WTC11 (cell line): ENCODE results near the gene KIAA0408. TPM values are rescaled to one million over a fixed set of nuclear protein-coding genes. Genes with fewer than 3 reads are reported as not detected.
"Not testable (repeated sequence)": the region's sequence is repeated elsewhere in the genome, so short reads cannot be mapped to it uniquely, and the experiment has no call there.

ENCODE experiments used
- ATAC-seq: fragments of 200-7000 bp; cut with Tn5 transposase; 2 replicates; pipeline ENCODE4 v1.10.0; 2021; ENCODE audit warnings: mild to moderate bottlenecking, moderate library complexity
- CTCF ChIA-PET: fragments of 300-600 bp; sonication (Branson Sonifier 250); formaldehyde crosslinking; loops from one replicate; lab custom pipeline; 2021; ENCODE audit warnings: antibody characterized with exemption; lab: Charles Lee
- POLR2A ChIA-PET: fragments of 350-600 bp; sonication (Branson Sonifier 250); formaldehyde crosslinking; loops from one replicate; lab custom pipeline; 2021; ENCODE audit warnings: antibody characterized with exemption; lab: Charles Lee
- DNase-seq: peaks from one replicate; pipeline ENCODE4 v3.0.0; 2021; ENCODE audit warnings: low spot score
- H3K27ac Mint-ChIP-seq: 2 replicates; pipeline ENCODE4 v1.8.0; 2021; ENCODE audit warnings: mixed read lengths
- H3K27me3 Mint-ChIP-seq: 2 replicates; pipeline ENCODE4 v1.8.0; 2021; ENCODE audit warnings: low read depth, mild to moderate bottlenecking, moderate library complexity, mixed read lengths
- H3K36me3 Mint-ChIP-seq: 2 replicates; pipeline ENCODE4 v1.8.0; 2021; ENCODE audit warnings: mixed read lengths
- H3K4me1 Mint-ChIP-seq: 2 replicates; pipeline ENCODE4 v1.8.0; 2022; ENCODE audit warnings: mixed read lengths
- H3K4me3 Mint-ChIP-seq: 2 replicates; pipeline ENCODE4 v1.8.0; 2021; ENCODE audit warnings: mild to moderate bottlenecking, moderate library complexity, mixed read lengths
- H3K9me3 Mint-ChIP-seq: 2 replicates; pipeline ENCODE4 v1.8.0; 2021; ENCODE audit warnings: mixed read lengths
- ATF1 ChIP-seq: sonication (generic); formaldehyde crosslinking; IDR thresholded peaks from 2 replicates; pipeline ENCODE4 v1.8.1; 2023; ENCODE audit warnings: mild to moderate bottlenecking, moderate library complexity, missing genetic modification reagents
- CTCF ChIP-seq: fragments of 200-600 bp; IDR thresholded peaks from 2 replicates; pipeline ENCODE4 v1.8.0; 2022; ENCODE audit warnings: antibody characterized with exemption
- GABPB1 ChIP-seq: sonication (generic); formaldehyde crosslinking; IDR thresholded peaks from 2 replicates; pipeline ENCODE4 v1.8.1; 2023; ENCODE audit warnings: mild to moderate bottlenecking, missing genetic modification reagents
- NFATC4 ChIP-seq: fragments of 250-450 bp; sonication (Bioruptor Pico); IDR thresholded peaks from 2 replicates; pipeline ENCODE4 v1.9.0; 2021; ENCODE audit warnings: mild to moderate bottlenecking
- NR2C2 ChIP-seq: sonication (generic); formaldehyde crosslinking; IDR thresholded peaks from 2 replicates; pipeline ENCODE4 v1.8.0; 2022; ENCODE audit warnings: mild to moderate bottlenecking, missing genetic modification reagents
- NR3C1 ChIP-seq: sonication (generic); formaldehyde crosslinking; conservative IDR thresholded peaks from 2 replicates; pipeline ENCODE4 v1.8.1; 2023; ENCODE audit warnings: low read depth, mild to moderate bottlenecking, missing genetic modification reagents
- TCF7 ChIP-seq: sonication (generic); formaldehyde crosslinking; IDR thresholded peaks from 2 replicates; pipeline ENCODE4 v1.8.0; 2022; ENCODE audit warnings: mild to moderate bottlenecking, low read depth, missing genetic modification reagents, moderate library complexity
- ZNF423 ChIP-seq: fragments of 250-450 bp; sonication (Bioruptor Pico); IDR thresholded peaks from 2 replicates; pipeline ENCODE4 v2.1.2; 2022; ENCODE audit warnings: mild to moderate bottlenecking, moderate library complexity
- ZNF425 ChIP-seq: fragments of 250-450 bp; sonication (Bioruptor Pico); conservative IDR thresholded peaks from 2 replicates; pipeline ENCODE4 v1.9.0; 2021; ENCODE audit warnings: mild to moderate bottlenecking
- total RNA-seq: library from RNA; stranded (reverse); gene quantifications from 3 replicates; pipeline ENCODE4 v1.2.3, GENCODE V29; 2021
- TF ChIP-seq, protein P1 (sequence below): sonication (generic); formaldehyde crosslinking; IDR thresholded peaks from 2 replicates; pipeline ENCODE4 v1.8.1; 2022; ENCODE audit warnings: mild to moderate bottlenecking, moderate library complexity, missing genetic modification reagents
- TF ChIP-seq, protein P2 (sequence below): sonication (generic); formaldehyde crosslinking; IDR thresholded peaks from 2 replicates; pipeline ENCODE4 v1.8.1; 2022; ENCODE audit warnings: mild to moderate bottlenecking, missing genetic modification reagents, moderate library complexity, borderline replicate concordance
- TF ChIP-seq, protein P3 (sequence below): fragments of 250-450 bp; sonication (Bioruptor Pico); IDR thresholded peaks from 2 replicates; pipeline ENCODE4 v1.8.0; 2021; ENCODE audit warnings: mild to moderate bottlenecking

Gene KIAA0408
- total RNA-seq, 1 experiment from 2014 or later: 12.2 TPM

DNA sequence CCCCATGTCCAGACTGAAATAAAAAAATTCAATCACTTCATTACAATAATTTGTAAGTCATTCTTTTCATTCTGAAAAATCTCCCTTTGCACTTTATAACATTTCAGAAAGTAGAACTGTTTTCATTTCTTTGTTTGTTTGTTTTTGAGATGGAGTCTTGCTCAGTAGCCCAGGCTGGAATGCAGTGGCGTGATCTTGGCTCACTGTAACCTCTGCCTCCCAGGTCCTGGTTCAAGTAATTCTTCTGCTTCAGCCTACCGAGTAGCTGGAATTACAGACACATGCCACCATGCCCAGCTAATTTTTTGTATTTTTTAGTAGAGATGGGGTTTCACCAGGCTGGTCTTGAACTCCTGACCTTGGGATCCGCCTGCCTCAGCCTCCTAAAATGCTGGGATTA lies 38.0 kb downstream of the KIAA0408 start:
- POLR2A ChIA-PET, H3K4me1 Mint-ChIP-seq, ATAC-seq, H3K9me3 Mint-ChIP-seq, DNase-seq, H3K36me3 Mint-ChIP-seq, H3K4me3 Mint-ChIP-seq, H3K27ac Mint-ChIP-seq, H3K27me3 Mint-ChIP-seq: not testable (repeated sequence)
- CTCF ChIA-PET: interaction anchor here (0.7 to 2.0 kb wide), 15 partner anchors 18 to 234 kb away, joined by 3 to 10 read pairs (median 4); partner anchors contain the start of genes KIAA0408 and RNF146

- CTCF ChIA-PET: interaction anchor here (0.6 to 2.0 kb wide), 23 partner anchors 9 to 234 kb away, joined by 3 to 10 read pairs (median 4); partner anchors contain the start of genes KIAA0408 and RNF146
Observed at GRCh38 chr6:127420556-127420955, 38.6 kb downstream of the KIAA0408 start.

GRCh38 chr6:127415096-127415495 lies 44.1 kb downstream of the KIAA0408 start:
- peaks cover 7% of the 10 kb centered on the region for H3K9me3 Mint-ChIP-seq
- TF ChIP-seq ATF1 (CRISPR knock-in tag) (no peak), NFATC4 (CRISPR knock-in tag) (no peak), NR3C1 (no peak), ZNF423 (CRISPR knock-in tag) (no peak), NR2C2 (no peak)
- TF ChIP-seq, protein P1, sequence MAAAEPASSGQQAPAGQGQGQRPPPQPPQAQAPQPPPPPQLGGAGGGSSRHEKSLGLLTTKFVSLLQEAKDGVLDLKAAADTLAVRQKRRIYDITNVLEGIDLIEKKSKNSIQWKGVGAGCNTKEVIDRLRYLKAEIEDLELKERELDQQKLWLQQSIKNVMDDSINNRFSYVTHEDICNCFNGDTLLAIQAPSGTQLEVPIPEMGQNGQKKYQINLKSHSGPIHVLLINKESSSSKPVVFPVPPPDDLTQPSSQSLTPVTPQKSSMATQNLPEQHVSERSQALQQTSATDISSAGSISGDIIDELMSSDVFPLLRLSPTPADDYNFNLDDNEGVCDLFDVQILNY (CRISPR knock-in tag): no peak
- TF ChIP-seq, protein P2, sequence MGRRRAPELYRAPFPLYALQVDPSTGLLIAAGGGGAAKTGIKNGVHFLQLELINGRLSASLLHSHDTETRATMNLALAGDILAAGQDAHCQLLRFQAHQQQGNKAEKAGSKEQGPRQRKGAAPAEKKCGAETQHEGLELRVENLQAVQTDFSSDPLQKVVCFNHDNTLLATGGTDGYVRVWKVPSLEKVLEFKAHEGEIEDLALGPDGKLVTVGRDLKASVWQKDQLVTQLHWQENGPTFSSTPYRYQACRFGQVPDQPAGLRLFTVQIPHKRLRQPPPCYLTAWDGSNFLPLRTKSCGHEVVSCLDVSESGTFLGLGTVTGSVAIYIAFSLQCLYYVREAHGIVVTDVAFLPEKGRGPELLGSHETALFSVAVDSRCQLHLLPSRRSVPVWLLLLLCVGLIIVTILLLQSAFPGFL (CRISPR knock-in tag): no peak
- TF ChIP-seq, all 79 proteins: peak for 0
- POLR2A ChIA-PET: no interaction called here
- Mint-ChIP-seq H3K4me1 (peaks cover 7% of the 10 kb centered on the region), H3K27me3 (no peaks in the 10 kb centered on the region; the same call in 1 of the 2 replicates), H3K27ac (no peak overlapping the region), H3K4me3 (no peak overlapping the region), H3K36me3 (no peaks in the 10 kb centered on the region)
- ATAC-seq (no peak), DNase-seq (no peak)
- CTCF ChIA-PET: no interaction called here

More at GRCh38 chr6:127420556-127420955, 38.6 kb downstream of the KIAA0408 start:
- Mint-ChIP-seq H3K4me3 (no peak overlapping the region), H3K36me3 (no peaks in the 10 kb centered on the region)
- no peak for TF ChIP-seq ZNF425 (CRISPR knock-in tag)
- no peak for TF ChIP-seq TCF7 (CRISPR knock-in tag)
- TF ChIP-seq CTCF: peak; percentile 21; the same call in 1 of the 2 replicates
- TF ChIP-seq, protein P3, sequence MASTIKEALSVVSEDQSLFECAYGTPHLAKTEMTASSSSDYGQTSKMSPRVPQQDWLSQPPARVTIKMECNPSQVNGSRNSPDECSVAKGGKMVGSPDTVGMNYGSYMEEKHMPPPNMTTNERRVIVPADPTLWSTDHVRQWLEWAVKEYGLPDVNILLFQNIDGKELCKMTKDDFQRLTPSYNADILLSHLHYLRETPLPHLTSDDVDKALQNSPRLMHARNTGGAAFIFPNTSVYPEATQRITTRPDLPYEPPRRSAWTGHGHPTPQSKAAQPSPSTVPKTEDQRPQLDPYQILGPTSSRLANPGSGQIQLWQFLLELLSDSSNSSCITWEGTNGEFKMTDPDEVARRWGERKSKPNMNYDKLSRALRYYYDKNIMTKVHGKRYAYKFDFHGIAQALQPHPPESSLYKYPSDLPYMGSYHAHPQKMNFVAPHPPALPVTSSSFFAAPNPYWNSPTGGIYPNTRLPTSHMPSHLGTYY: no peak
- TF ChIP-seq, all 79 proteins: peak for 1
- peak; percentile 99 for ATAC-seq
- Mint-ChIP-seq H3K27me3 (no peaks in the 10 kb centered on the region), H3K9me3 (no peaks in the 10 kb centered on the region), H3K27ac (peak overlapping the region; percentile 75; the same call in 1 of the 2 replicates), H3K4me1 (peaks cover 10% of the 10 kb centered on the region)
- POLR2A ChIA-PET: no interaction called here
- DNase-seq: peak; percentile 54

DNA sequence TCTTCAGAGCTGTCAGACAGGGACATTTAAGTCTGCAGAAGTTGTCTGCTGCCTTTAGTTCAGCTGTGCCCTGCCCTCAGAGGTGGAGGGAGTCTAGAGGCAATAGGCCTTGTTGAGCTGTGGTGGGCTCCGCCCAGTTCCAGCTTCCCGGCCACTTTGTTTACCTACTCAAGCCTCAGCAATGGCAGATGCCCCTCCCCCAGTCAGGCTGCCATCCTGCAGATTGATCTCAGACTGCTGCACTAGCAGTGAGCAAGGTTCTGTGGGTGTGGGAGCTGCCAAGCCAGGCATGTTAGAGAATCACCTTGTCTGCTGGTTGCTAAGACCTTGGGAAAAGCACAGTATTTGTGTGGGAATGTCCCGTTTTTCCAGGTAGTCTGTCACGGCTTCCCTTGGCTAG lies 46.1 kb downstream of the KIAA0408 start:
- H3K4me1 Mint-ChIP-seq, H3K27me3 Mint-ChIP-seq, H3K4me3 Mint-ChIP-seq, CTCF ChIA-PET, H3K27ac Mint-ChIP-seq, H3K9me3 Mint-ChIP-seq, H3K36me3 Mint-ChIP-seq, POLR2A ChIA-PET, ATAC-seq: not testable (repeated sequence)
- peak; percentile 19 for DNase-seq
- TF ChIP-seq GABPB1: 0 out of 2 replicates have a peak, but pooled peaks have one; percentile 17

DNA sequence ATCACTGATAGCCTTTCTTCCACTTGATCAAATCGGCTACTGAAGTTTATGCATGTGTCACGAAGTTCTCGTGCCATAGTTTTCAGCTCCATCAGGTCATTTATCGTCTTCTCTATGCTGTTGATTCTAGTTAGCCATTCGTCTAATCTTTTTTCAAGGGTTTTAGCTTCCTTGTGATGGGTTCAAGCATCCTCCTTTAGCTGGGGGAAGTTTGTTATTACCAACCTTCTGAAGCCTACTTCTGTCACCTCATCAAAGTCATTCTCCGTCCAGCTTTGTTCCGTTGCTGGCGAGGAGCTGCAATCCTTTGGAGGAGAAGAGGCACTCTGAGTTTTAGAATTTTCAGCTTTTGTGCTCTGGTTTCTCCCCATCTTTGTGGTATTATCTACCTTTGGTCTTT lies 47.2 kb downstream of the KIAA0408 start:
- DNase-seq, H3K9me3 Mint-ChIP-seq, ATAC-seq, H3K4me1 Mint-ChIP-seq, H3K36me3 Mint-ChIP-seq, POLR2A ChIA-PET, H3K4me3 Mint-ChIP-seq, H3K27me3 Mint-ChIP-seq, H3K27ac Mint-ChIP-seq: not testable (repeated sequence)
- CTCF ChIA-PET: interaction anchor here (0.6 to 1.2 kb wide), 3 partner anchors 8 to 105 kb away, joined by 3 read pairs; no protein-coding TSS in a partner anchor
